ENCODE data around the gene EPHA2. TPM values are rescaled to one million over a fixed set of nuclear protein-coding genes. Genes with fewer than 3 reads are reported as not detected.

EPHA2 gene
- total and polyA plus RNA-seq, 2 experiments from 2014 or later, result 7.5 to 51.2 TPM

DNA sequence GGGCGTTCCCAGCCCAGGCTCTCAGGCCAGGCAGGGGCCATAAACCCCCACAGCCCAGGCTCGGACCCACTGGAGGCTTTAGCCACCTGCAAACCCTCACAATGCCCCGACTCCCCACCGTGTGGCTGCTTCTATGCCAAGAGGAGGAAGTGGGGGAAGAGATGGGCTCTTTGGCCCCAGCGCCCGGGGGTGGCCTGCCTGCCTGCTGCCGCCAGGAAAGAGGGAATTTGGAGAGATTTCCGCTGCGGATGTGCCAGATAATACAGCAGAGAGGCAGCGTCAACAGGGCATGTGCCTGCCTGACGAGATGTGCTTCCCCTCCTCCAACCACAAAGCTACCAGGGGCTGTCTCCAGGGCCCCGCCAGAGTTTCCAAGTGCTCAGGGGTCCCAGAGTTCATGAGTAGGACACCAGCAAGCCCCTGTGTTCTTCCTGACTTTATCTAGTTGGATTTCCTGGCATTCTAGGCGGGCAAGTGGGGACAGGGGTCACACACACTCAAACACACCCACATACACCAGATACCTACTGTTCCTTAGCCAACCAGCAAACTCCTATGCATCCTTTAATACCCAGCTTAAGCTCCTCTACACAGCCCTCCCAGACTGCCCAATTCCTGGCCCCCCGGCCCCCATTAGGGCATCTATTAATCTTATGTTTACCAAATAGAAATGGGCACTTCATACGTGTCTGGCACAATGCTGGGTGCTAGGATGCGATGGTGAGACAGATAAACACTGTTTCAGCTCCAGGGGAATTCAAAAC, 14.1 kb downstream of the EPHA2 start:
- H3K36me3 ChIP-seq (ENCODE audit: insufficient read depth), result peaks cover 8% of the 10 kb centered on the region
- H3K4me2 ChIP-seq, result 0 out of 2 replicates have a peak overlapping the region, but pooled peaks have one; percentile 26

More for the DNA sequence above, 14.1 kb downstream of the EPHA2 start:
- Histone ChIP-seq H4K20me1 (replicated peaks; ENCODE audit: insufficient read depth) (peaks cover 21% of the 10 kb centered on the region), H3K79me2 (replicated peaks; ENCODE audit: insufficient read depth) (peaks cover 69% of the 10 kb centered on the region), H3K9me2 (ENCODE audit: insufficient read depth) (no peaks in the 10 kb centered on the region), H3K27me3 (ENCODE audit: insufficient read depth) (no peaks in the 10 kb centered on the region), H2AFZ (no peak overlapping the region), H3K4me1 (ENCODE audit: insufficient read depth) (peaks cover 47% of the 10 kb centered on the region), H3K27ac (ENCODE audit: low read depth) (peak overlapping the region; percentile 59; the same call in 1 of the 2 replicates), H3F3A (replicated peaks; ENCODE audit: low read depth) (peaks cover 7% of the 10 kb centered on the region), H3K4me3 (no peak overlapping the region)
- peaks cover 22% of the 10 kb centered on the region for H3K27me3 Mint-ChIP-seq (ENCODE audit: insufficient read depth, low read depth, poor library complexity)
- TF ChIP-seq EZH2phosphoT487 (IDR thresholded peaks at IDR 0.05; ENCODE audit: unreplicated experiment), result no peak
- TF ChIP-seq CREB1 (CRISPR knock-in tag; IDR thresholded peaks at IDR 0.05; ENCODE audit: low read depth), result no peak
- TF ChIP-seq NANOG (IDR thresholded peaks at IDR 0.05; ENCODE audit: borderline replicate concordance), result no peak
- TF ChIP-seq, protein P1, sequence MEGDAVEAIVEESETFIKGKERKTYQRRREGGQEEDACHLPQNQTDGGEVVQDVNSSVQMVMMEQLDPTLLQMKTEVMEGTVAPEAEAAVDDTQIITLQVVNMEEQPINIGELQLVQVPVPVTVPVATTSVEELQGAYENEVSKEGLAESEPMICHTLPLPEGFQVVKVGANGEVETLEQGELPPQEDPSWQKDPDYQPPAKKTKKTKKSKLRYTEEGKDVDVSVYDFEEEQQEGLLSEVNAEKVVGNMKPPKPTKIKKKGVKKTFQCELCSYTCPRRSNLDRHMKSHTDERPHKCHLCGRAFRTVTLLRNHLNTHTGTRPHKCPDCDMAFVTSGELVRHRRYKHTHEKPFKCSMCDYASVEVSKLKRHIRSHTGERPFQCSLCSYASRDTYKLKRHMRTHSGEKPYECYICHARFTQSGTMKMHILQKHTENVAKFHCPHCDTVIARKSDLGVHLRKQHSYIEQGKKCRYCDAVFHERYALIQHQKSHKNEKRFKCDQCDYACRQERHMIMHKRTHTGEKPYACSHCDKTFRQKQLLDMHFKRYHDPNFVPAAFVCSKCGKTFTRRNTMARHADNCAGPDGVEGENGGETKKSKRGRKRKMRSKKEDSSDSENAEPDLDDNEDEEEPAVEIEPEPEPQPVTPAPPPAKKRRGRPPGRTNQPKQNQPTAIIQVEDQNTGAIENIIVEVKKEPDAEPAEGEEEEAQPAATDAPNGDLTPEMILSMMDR (conservative IDR thresholded peaks at IDR 0.05; ENCODE audit: low read depth in 2 of 2), result no peak
- no peak for TF ChIP-seq JUNB (IDR thresholded peaks at IDR 0.05; ENCODE audit: unreplicated experiment)
- TF ChIP-seq ZNF331 (CRISPR knock-in tag; IDR thresholded peaks at IDR 0.05; ENCODE audit: low read depth), result no peak
- TF ChIP-seq, protein P2, sequence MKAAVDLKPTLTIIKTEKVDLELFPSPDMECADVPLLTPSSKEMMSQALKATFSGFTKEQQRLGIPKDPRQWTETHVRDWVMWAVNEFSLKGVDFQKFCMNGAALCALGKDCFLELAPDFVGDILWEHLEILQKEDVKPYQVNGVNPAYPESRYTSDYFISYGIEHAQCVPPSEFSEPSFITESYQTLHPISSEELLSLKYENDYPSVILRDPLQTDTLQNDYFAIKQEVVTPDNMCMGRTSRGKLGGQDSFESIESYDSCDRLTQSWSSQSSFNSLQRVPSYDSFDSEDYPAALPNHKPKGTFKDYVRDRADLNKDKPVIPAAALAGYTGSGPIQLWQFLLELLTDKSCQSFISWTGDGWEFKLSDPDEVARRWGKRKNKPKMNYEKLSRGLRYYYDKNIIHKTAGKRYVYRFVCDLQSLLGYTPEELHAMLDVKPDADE (IDR thresholded peaks at IDR 0.05), result no peak
- no peak for TF ChIP-seq POLR2AphosphoS5 (IDR thresholded peaks at IDR 0.05; ENCODE audit: low read depth)
- no peak for TF ChIP-seq EZH2 (IDR thresholded peaks at IDR 0.05; ENCODE audit: low read depth, unreplicated experiment)
- no peak for TF ChIP-seq STAT1 (IDR thresholded peaks at IDR 0.05; ENCODE audit: unreplicated experiment)
- TF ChIP-seq, protein P3, sequence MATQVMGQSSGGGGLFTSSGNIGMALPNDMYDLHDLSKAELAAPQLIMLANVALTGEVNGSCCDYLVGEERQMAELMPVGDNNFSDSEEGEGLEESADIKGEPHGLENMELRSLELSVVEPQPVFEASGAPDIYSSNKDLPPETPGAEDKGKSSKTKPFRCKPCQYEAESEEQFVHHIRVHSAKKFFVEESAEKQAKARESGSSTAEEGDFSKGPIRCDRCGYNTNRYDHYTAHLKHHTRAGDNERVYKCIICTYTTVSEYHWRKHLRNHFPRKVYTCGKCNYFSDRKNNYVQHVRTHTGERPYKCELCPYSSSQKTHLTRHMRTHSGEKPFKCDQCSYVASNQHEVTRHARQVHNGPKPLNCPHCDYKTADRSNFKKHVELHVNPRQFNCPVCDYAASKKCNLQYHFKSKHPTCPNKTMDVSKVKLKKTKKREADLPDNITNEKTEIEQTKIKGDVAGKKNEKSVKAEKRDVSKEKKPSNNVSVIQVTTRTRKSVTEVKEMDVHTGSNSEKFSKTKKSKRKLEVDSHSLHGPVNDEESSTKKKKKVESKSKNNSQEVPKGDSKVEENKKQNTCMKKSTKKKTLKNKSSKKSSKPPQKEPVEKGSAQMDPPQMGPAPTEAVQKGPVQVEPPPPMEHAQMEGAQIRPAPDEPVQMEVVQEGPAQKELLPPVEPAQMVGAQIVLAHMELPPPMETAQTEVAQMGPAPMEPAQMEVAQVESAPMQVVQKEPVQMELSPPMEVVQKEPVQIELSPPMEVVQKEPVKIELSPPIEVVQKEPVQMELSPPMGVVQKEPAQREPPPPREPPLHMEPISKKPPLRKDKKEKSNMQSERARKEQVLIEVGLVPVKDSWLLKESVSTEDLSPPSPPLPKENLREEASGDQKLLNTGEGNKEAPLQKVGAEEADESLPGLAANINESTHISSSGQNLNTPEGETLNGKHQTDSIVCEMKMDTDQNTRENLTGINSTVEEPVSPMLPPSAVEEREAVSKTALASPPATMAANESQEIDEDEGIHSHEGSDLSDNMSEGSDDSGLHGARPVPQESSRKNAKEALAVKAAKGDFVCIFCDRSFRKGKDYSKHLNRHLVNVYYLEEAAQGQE (IDR thresholded peaks at IDR 0.05; ENCODE audit: unreplicated experiment), result no peak
- no peak for TF ChIP-seq ZNF114 (CRISPR knock-in tag; IDR thresholded peaks at IDR 0.05)
- TF ChIP-seq, protein P4, sequence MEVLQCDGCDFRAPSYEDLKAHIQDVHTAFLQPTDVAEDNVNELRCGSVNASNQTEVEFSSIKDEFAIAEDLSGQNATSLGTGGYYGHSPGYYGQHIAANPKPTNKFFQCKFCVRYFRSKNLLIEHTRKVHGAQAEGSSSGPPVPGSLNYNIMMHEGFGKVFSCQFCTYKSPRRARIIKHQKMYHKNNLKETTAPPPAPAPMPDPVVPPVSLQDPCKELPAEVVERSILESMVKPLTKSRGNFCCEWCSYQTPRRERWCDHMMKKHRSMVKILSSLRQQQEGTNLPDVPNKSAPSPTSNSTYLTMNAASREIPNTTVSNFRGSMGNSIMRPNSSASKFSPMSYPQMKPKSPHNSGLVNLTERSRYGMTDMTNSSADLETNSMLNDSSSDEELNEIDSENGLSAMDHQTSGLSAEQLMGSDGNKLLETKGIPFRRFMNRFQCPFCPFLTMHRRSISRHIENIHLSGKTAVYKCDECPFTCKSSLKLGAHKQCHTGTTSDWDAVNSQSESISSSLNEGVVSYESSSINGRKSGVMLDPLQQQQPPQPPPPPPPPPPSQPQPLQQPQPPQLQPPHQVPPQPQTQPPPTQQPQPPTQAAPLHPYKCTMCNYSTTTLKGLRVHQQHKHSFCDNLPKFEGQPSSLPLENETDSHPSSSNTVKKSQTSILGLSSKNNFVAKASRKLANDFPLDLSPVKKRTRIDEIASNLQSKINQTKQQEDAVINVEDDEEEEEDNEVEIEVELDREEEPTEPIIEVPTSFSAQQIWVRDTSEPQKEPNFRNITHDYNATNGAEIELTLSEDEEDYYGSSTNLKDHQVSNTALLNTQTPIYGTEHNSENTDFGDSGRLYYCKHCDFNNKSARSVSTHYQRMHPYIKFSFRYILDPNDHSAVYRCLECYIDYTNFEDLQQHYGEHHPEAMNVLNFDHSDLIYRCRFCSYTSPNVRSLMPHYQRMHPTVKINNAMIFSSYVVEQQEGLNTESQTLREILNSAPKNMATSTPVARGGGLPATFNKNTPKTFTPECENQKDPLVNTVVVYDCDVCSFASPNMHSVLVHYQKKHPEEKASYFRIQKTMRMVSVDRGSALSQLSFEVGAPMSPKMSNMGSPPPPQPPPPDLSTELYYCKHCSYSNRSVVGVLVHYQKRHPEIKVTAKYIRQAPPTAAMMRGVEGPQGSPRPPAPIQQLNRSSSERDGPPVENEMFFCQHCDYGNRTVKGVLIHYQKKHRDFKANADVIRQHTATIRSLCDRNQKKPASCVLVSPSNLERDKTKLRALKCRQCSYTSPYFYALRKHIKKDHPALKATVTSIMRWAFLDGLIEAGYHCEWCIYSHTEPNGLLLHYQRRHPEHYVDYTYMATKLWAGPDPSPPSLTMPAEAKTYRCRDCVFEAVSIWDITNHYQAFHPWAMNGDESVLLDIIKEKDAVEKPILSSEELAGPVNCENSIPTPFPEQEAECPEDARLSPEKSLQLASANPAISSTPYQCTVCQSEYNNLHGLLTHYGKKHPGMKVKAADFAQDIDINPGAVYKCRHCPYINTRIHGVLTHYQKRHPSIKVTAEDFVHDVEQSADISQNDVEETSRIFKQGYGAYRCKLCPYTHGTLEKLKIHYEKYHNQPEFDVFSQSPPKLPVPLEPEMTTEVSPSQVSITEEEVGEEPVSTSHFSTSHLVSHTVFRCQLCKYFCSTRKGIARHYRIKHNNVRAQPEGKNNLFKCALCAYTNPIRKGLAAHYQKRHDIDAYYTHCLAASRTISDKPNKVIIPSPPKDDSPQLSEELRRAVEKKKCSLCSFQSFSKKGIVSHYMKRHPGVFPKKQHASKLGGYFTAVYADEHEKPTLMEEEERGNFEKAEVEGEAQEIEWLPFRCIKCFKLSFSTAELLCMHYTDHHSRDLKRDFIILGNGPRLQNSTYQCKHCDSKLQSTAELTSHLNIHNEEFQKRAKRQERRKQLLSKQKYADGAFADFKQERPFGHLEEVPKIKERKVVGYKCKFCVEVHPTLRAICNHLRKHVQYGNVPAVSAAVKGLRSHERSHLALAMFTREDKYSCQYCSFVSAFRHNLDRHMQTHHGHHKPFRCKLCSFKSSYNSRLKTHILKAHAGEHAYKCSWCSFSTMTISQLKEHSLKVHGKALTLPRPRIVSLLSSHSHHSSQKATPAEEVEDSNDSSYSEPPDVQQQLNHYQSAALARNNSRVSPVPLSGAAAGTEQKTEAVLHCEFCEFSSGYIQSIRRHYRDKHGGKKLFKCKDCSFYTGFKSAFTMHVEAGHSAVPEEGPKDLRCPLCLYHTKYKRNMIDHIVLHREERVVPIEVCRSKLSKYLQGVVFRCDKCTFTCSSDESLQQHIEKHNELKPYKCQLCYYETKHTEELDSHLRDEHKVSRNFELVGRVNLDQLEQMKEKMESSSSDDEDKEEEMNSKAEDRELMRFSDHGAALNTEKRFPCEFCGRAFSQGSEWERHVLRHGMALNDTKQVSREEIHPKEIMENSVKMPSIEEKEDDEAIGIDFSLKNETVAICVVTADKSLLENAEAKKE (CRISPR knock-in tag; IDR thresholded peaks at IDR 0.05), result no peak
- DNase-seq (ENCODE audit: low spot score) (no peak), ATAC-seq (no peak)
- no peaks in the 10 kb centered on the region for H3K9me3 Mint-ChIP-seq
- no peak overlapping the region for H3K4me3 Mint-ChIP-seq
- H3K36me3 Mint-ChIP-seq (ENCODE audit: low read depth), result peaks cover 52% of the 10 kb centered on the region
- no peak overlapping the region; the same call in 1 of the 2 replicates for H3K27ac Mint-ChIP-seq
- H3K4me1 Mint-ChIP-seq, result peaks cover 50% of the 10 kb centered on the region

Data from GM23338 (cell line).